Inferior parietal cortex (tissue), 1 donor: ENCODE data around the gene DENND6A.
"Not testable (repeated sequence)": the region's sequence is repeated elsewhere in the genome, so short reads cannot be mapped to it uniquely, and the experiment has no call there.

ENCODE experiments used
- DNase-seq: peaks from one replicate; pipeline ENCODE4 v3.0.0-alpha.2; 2016; ENCODE audit errors: extremely low spot score

The DENND6A gene

GRCh38 chr3:57644740-57645139, 48.1 kb downstream of the DENND6A start:
- DNase-seq = no peak

- no peak for DNase-seq
Observed at GRCh38 chr3:57637391-57637790, 55.5 kb downstream of the DENND6A start.

GRCh38 chr3:57634259-57634658, 58.6 kb downstream of the DENND6A start:
- DNase-seq = not testable (repeated sequence)

GRCh38 chr3:57627976-57628375, 64.9 kb downstream of the DENND6A start:
- DNase-seq = peak; percentile 62

- no peak for DNase-seq
Observed at GRCh38 chr3:57624801-57625200, 68.1 kb downstream of the DENND6A start.

DNA sequence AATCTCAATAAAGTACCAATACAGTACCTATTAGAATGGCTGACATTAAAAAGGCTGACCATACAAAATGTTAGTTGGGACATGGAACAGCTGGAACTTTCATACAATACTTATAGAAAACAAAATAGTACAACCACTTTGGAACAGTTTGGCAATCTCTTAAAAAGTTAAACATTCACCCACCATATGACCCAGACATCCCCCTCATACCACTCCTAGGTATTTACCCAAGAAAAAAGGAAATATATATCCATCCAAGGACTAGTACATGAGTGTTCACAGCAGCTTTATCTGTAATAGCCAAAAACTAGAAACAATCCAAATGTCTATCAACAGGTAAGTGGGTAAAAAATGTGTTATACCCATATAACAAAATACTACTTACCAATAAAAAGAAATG, 70.5 kb downstream of the DENND6A start:
- no peak for DNase-seq

DNA sequence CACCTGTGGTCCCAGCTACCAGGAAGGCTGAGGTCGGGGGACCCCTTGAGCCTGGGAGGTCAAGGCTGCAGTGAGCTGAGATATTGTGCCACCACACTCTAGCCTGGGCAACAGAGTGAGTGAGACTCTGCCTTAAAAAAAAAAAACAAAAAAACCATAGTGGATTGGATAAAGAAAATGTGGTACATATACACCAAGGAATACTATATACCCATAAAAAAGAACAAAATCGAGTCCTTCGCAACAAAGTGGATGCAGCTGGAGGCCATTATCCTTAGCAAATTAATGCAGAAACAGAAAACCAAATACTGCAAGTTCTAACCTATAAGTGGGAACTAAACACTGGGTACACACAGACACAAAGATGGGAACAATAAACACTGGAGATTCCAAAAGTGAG, 75.1 kb downstream of the DENND6A start:
- no peak for DNase-seq

DNA sequence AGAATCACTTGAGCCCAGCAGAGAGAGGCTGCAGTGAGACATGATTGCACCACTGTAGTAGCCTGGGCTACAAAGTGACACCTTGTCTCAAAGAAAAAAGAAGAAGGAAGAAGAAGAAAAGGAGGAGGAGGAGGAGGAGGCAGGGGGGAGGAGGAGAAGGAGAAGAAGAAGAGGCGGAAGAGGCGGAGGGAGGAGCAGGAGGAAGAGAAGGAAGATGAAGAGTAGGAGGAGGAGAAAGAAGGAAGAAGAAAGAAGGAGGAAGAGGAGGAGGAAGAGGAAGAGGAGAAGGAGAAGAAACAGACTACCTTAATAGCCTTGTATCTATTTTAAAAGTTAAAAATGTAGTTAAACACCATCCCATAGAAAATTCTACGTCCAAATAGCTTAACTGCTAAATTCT, 76.6 kb downstream of the DENND6A start:
- DNase-seq = no peak

GRCh38 chr3:57611870-57612269, 81.0 kb downstream of the DENND6A start:
- DNase-seq = not testable (repeated sequence)

GRCh38 chr3:57605683-57606082, 87.2 kb downstream of the DENND6A start:
- DNase-seq = no peak

- no peak for DNase-seq
Observed at GRCh38 chr3:57604971-57605370, 87.9 kb downstream of the DENND6A start.

DNA sequence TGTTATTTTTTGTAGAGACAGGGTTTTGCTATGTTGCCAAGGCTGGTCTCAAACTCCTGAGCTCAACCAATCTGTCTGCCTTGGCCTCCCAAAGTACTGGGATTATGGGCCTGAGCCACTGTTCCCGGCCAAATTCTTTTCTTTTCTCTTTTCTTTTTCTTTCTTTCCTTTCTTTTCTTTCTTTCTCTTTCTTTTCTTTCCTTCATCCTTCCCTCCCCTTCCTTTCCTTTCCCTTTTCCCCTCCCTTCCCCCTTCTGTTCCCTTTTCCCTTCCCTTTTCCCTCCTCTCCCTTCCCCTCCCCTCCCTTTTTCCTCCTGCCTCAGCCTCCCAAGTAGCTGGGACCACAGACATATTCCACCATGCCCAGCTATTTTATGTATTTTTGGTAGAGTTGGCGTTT, 92.7 kb downstream of the DENND6A start:
- no peak for DNase-seq

DNA sequence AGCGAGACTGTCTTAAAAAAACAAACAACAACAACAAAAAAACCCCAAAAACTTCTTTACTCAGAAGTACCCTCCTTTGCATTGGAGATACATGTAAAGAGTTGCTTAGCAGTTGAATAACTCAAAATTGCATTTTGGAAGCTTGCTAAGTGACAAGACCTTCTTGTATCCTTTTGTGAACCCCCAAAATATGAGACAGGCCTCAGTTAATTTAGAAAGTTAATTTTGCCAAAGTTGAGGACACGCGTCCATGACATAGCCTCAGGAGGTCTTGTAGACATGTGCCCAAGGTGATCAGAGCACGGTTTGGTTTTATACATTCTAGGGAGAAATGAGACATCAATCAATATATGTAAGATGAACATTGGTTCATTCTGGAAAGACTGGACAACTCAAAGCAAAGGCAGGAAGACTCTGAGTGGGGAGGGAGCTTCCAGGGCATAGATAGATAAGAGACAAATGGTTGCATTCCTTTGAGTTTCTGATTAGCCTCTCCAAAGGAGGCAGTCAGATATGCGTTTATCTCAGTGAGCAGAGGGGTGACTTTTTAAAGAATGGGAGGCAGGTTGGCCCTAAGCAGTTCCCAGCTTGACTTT, 94.0 kb downstream of the DENND6A start:
- DNase-seq = no peak

DNA sequence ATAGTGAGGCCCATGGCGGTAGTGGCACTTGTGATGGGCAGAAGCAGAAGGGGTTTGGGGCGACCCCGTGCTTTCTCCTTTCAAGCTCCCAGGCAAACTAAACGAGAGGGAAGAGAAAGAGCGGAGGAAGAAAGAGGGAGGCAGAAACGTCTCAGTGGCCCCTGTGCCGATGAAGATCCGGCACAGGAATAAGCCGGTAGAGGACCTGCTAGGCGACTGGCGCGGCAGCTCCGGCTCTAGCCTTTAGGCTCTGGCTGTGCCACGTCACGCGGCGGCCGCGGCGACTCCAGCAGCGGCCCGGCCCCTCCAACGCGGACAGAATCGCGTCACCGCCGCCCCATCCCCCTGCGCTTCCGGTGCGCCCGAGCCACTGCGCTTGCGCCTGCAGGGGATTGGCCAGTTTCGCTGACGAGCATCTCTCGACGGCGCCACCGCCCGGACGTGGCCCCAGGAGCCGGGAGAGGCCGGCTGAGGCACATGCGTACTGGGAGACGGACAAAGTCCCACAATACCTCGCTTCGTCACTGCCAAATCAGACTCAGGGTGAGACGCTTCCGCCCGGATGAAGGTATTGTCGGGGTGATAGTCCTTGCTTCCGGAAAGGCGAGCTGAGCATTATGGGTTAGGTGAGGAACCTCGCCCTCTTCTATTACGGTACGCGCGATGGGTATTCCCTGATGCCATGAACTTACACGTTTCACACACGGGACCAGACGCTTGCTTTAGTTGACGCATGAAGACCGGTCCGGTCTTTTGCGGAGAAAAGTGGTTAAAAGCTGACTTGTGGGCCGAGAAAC, 95.6 kb downstream of the DENND6A start, which contains the start of gene ARF4:
ARF4 (minus strand) TSS at position 218 of the 797 bp plus-strand sequence; CDS start at position 14, 204 bp downstream.
- peak; percentile 99 for DNase-seq

DNA sequence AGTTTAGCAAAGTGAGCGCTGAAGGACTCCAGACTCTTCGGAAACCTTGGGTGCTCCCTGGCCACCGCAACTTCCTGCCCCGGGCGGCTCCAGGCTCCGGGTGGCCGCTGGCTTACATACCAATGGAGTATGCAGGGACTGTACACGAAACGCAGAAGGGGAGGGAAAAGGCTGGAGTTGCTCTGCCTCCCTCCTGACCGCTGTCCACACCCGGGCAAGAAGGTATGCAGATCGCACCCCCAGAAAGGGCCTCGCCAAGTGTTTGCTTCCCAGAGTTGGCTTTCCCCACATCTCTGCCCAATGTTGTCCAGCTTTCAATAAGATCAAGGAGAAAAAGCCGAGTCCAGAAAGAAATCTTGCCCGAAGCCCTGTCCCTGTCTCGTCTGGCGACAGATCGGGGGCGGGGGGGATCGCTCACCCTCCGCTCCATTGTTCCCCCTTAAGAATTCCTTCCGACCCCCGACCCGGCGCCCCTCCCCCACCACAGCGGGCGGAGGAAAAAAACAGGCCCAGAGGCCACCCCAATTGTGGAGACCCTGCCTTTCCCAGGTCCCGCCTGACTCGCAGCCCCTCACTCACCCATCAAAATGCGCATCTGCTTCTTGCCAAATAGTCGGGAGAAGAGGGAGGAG, 96.3 kb downstream of the DENND6A start:
- peak; percentile 32 for DNase-seq

DNA sequence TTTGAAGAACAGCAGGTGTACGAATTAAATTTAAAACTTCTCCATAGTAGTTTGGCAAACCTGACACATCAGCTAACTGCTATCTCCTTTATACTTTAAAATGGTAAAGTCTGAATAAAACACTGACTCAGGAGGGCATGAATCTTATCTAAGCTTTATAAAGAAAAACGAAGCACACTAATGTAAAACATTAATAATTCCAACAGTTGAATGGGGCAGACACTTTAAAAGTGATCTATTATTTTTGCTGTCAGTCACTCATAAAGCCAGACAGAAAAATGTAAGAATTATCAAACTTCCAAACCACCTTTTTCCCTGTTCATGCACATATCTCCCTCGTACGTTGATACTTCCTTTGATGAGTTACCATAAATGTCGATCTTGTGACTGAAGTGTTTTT, 98.3 kb downstream of the DENND6A start:
- DNase-seq = no peak

DNA sequence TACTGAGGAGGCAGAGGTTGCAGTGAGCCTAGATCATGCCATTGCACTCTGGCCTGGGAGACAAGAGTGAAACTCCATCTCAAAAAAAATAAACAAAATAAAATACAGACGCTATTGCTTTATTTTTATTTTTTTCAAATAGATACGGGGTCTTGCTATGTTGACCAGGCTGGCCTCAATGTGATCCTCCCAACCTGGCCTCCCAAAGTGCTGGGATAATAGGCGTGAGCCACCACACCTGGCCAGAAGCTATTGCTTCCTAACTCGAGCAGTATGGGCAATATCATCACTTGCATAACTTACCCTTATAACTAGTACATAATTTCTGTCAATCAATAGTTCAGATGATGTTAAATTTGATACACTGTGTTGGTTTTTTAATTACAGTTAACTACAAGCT, 98.7 kb downstream of the DENND6A start:
- no peak for DNase-seq

DNA sequence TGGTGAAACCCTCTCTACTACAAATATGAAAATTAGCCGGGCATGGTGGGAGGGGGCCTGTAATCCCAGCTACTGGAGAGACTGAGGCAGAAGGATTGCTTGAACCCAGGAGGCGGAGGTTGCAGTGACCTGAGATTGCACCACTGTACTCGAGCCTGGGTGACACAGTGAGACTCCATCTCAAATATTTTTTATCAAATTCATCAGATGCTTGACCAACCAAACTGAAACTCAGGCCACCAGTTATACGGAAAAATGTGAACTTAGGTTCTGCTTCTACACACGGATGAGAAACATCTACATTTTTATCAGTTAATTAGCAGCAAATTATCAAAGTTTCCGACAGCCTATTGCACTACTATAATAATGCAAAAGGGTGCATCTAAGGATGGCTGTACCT, 100.6 kb downstream of the DENND6A start:
- no peak for DNase-seq

- no peak for DNase-seq
Observed at GRCh38 chr3:57587905-57588304, 105.0 kb downstream of the DENND6A start.

GRCh38 chr3:57586778-57587177, 106.1 kb downstream of the DENND6A start:
- DNase-seq = no peak

DNA sequence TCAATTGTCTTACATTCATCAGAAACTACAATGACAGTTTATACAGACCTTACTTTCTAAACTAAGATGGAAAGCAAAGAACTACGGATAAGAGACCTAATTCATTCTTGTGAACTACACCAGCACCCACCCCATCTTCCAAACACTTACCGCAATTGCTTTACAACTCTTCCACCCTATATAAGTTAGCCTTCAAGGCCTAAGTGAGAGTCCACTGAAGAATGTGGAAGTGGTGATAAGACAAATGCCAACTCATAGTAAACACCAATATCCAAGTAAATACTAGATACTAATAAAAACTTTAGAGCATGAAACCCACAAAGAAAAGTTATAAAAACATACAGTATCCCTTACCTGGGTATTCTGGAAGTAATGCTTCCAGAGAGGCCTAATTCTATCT, 109.3 kb downstream of the DENND6A start:
- DNase-seq = no peak

GRCh38 chr3:57582474-57583168, 110.3 kb downstream of the DENND6A start:
- no peak for DNase-seq
